ENCODE data around the gene VAV3. TPM values are rescaled to one million over a fixed set of nuclear protein-coding genes. Genes with fewer than 3 reads are reported as not detected.
"Not testable (repeated sequence)": the region's sequence is repeated elsewhere in the genome, so short reads cannot be mapped to it uniquely, and the experiment has no call there.

Gene VAV3
- total RNA-seq, 1 donor from 2014 or later: 25.8 TPM

DNA sequence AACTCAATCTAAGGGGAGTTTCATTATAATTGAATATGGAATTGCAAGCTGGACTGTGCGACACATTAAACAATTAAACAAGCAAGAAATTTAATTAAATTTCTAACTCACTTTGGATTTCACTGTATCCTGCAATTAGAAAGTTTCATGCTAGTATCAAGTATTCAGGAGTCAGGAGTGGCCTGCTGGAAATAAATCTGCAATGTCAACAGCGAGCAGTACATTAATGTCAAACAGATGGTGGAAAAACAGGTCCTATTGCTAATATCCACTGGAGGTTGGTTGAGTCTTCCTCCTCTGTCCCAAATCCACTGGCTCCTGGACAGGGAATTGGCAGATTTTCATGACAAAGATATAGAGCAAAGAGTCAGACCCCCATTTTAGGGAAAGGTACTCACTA is 237.1 kb downstream of the VAV3 start:
- H3K9me3 Mint-ChIP-seq (ENCODE audit: unreplicated experiment): peaks cover 1% of the 10 kb centered on the region
- H3K36me3 Mint-ChIP-seq (ENCODE audit: unreplicated experiment): peaks cover under 1% of the 10 kb centered on the region
- no peak overlapping the region for H3K4me3 Mint-ChIP-seq (ENCODE audit: unreplicated experiment)
- TF ChIP-seq, protein P1, sequence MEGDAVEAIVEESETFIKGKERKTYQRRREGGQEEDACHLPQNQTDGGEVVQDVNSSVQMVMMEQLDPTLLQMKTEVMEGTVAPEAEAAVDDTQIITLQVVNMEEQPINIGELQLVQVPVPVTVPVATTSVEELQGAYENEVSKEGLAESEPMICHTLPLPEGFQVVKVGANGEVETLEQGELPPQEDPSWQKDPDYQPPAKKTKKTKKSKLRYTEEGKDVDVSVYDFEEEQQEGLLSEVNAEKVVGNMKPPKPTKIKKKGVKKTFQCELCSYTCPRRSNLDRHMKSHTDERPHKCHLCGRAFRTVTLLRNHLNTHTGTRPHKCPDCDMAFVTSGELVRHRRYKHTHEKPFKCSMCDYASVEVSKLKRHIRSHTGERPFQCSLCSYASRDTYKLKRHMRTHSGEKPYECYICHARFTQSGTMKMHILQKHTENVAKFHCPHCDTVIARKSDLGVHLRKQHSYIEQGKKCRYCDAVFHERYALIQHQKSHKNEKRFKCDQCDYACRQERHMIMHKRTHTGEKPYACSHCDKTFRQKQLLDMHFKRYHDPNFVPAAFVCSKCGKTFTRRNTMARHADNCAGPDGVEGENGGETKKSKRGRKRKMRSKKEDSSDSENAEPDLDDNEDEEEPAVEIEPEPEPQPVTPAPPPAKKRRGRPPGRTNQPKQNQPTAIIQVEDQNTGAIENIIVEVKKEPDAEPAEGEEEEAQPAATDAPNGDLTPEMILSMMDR (IDR thresholded peaks at IDR 0.05; ENCODE audit: partially characterized antibody, unreplicated experiment): no peak
- DNase-seq: no peak
- no peak overlapping the region for H3K27ac Mint-ChIP-seq (ENCODE audit: unreplicated experiment)
- peaks cover 1% of the 10 kb centered on the region for H3K27me3 Mint-ChIP-seq (ENCODE audit: unreplicated experiment)
- H3K4me1 Mint-ChIP-seq (ENCODE audit: low read depth, unreplicated experiment): peaks cover 1% of the 10 kb centered on the region

DNA sequence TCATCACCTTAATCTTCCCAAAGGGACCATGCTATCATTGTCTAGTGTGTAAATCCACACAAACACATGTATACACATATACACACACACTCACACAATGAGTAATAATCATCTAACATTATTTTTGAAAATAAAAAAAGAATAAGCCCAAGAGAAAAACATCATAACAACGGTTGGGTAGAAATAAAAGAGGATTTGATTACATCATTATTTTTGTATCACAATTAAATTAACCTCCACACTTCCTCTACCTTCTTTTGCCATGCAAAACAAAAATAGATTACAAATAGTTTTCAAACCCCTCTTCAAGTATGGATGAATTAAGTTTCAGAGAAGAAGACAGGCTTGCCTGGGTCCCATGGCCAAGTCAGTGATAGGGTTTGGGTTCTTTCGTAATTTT is 238.1 kb downstream of the VAV3 start:
- H3K36me3 Mint-ChIP-seq (ENCODE audit: unreplicated experiment): no peaks in the 10 kb centered on the region
- TF ChIP-seq, protein P1 (IDR thresholded peaks at IDR 0.05; ENCODE audit: partially characterized antibody, unreplicated experiment): no peak
- peaks cover 1% of the 10 kb centered on the region for H3K4me1 Mint-ChIP-seq (ENCODE audit: low read depth, unreplicated experiment)
- no peak overlapping the region for H3K27ac Mint-ChIP-seq (ENCODE audit: unreplicated experiment)
- no peak overlapping the region for H3K4me3 Mint-ChIP-seq (ENCODE audit: unreplicated experiment)
- peaks cover under 1% of the 10 kb centered on the region for H3K27me3 Mint-ChIP-seq (ENCODE audit: unreplicated experiment)
- DNase-seq: no peak
- peaks cover 1% of the 10 kb centered on the region for H3K9me3 Mint-ChIP-seq (ENCODE audit: unreplicated experiment)

- no peak for DNase-seq
- H3K27ac Mint-ChIP-seq (ENCODE audit: unreplicated experiment): no peak overlapping the region
- H3K4me3 Mint-ChIP-seq (ENCODE audit: unreplicated experiment): no peak overlapping the region
- H3K9me3 Mint-ChIP-seq (ENCODE audit: unreplicated experiment): peaks cover 3% of the 10 kb centered on the region
- TF ChIP-seq, protein P1 (IDR thresholded peaks at IDR 0.05; ENCODE audit: partially characterized antibody, unreplicated experiment): no peak
- no peaks in the 10 kb centered on the region for H3K36me3 Mint-ChIP-seq (ENCODE audit: unreplicated experiment)
- H3K27me3 Mint-ChIP-seq (ENCODE audit: unreplicated experiment): no peaks in the 10 kb centered on the region
- peaks cover 1% of the 10 kb centered on the region for H3K4me1 Mint-ChIP-seq (ENCODE audit: low read depth, unreplicated experiment)
These were observed 240.3 kb downstream of the VAV3 start for GRCh38 chr1:107724648-107725047.

DNA sequence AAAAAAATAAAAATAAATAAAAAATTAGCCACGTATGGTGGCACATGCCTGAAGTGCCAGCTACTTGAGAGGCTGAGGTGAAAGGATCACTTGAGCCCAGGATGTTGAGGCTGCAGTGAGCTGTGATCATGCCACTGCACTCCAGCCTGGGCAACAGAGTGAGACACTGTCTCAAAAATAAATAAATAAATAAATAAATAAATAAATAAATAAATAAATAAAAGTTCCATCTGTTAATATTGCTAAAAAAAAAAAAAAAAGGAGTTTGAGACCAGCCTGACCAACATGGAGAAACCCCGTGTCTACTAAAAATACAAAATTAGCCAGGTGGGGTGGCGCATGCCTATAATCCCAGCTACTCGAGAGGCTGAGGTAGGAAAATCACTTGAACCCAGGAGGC is 244.8 kb downstream of the VAV3 start:
- not testable (repeated sequence) for H3K27ac Mint-ChIP-seq (ENCODE audit: unreplicated experiment); H3K36me3 Mint-ChIP-seq (ENCODE audit: unreplicated experiment); DNase-seq; H3K27me3 Mint-ChIP-seq (ENCODE audit: unreplicated experiment); H3K4me1 Mint-ChIP-seq (ENCODE audit: low read depth, unreplicated experiment); H3K9me3 Mint-ChIP-seq (ENCODE audit: unreplicated experiment); H3K4me3 Mint-ChIP-seq (ENCODE audit: unreplicated experiment)

DNA sequence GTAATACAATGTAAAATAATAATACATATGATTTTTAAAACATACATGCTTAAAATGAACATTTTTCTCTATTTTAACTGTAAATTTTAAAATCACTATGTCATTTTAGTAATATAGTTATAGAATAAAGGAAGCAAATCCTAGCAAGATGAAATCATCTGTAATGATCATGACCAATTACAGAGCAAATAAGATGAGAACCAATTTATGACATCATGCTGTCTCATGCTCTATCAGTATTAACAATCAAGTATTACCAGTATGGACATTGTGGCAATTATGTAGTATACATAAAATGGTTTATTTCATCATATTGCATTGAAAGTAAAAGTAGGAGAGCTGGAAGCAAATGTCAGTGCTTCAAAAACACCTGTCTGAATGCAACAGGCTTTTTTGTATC is 255.0 kb downstream of the VAV3 start:
- no peak overlapping the region for H3K4me3 Mint-ChIP-seq (ENCODE audit: unreplicated experiment)
- H3K36me3 Mint-ChIP-seq (ENCODE audit: unreplicated experiment): peaks cover 5% of the 10 kb centered on the region
- no peaks in the 10 kb centered on the region for H3K27me3 Mint-ChIP-seq (ENCODE audit: unreplicated experiment)
- no peak overlapping the region for H3K27ac Mint-ChIP-seq (ENCODE audit: unreplicated experiment)
- TF ChIP-seq, protein P1 (IDR thresholded peaks at IDR 0.05; ENCODE audit: partially characterized antibody, unreplicated experiment): no peak
- H3K4me1 Mint-ChIP-seq (ENCODE audit: low read depth, unreplicated experiment): no peaks in the 10 kb centered on the region
- H3K9me3 Mint-ChIP-seq (ENCODE audit: unreplicated experiment): peaks cover 1% of the 10 kb centered on the region
- DNase-seq: no peak

GRCh38 chr1:107707111-107707510 is 257.9 kb downstream of the VAV3 start:
- DNase-seq: no peak
- TF ChIP-seq, protein P1 (IDR thresholded peaks at IDR 0.05; ENCODE audit: partially characterized antibody, unreplicated experiment): no peak
- H3K4me1 Mint-ChIP-seq (ENCODE audit: low read depth, unreplicated experiment): no peaks in the 10 kb centered on the region
- no peaks in the 10 kb centered on the region for H3K27me3 Mint-ChIP-seq (ENCODE audit: unreplicated experiment)
- H3K9me3 Mint-ChIP-seq (ENCODE audit: unreplicated experiment): peaks cover 1% of the 10 kb centered on the region
- H3K27ac Mint-ChIP-seq (ENCODE audit: unreplicated experiment): no peak overlapping the region
- H3K4me3 Mint-ChIP-seq (ENCODE audit: unreplicated experiment): no peak overlapping the region
- H3K36me3 Mint-ChIP-seq (ENCODE audit: unreplicated experiment): peaks cover 4% of the 10 kb centered on the region
